Measurements from ENCODE around the gene SPAG9.

The SPAG9 gene

DNA sequence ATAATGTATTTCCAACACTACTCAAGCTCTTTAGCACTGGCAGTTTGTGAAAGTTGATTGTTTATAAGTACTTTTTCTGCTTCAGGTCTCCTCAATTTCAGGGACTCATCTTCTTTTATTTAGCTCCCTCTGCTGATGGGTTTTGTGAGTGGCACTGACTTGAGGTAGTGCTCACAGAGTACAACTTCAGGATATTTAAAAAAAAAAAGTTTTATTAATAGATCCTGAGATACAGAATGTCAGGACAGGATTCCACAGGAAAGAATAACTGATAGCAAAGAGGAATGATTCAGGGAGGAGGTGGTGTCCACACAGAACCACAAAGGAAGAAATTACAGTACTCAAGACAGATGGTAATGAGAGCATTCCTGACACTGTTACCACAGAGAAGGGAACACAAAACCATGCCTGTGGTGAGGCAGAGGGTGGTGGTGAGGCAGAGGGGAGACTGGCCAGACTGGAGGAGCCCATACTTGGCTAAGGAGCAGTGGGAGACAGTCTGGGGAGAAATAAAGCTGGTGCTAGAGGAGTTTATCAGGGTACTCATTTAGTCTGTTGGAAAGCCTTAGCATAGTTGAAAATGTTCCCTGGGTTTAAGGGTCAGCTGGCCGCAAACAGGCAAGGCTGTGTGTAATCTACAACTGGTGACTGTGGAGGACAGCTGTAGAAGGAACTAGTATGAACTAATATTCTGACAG lies 63.7 kb downstream of the SPAG9 start:
- H3K4me3 ChIP-seq (ENCODE audit: control insufficient read depth, low read depth, low read length) = no peak overlapping the region
- TF ChIP-seq, protein P1, sequence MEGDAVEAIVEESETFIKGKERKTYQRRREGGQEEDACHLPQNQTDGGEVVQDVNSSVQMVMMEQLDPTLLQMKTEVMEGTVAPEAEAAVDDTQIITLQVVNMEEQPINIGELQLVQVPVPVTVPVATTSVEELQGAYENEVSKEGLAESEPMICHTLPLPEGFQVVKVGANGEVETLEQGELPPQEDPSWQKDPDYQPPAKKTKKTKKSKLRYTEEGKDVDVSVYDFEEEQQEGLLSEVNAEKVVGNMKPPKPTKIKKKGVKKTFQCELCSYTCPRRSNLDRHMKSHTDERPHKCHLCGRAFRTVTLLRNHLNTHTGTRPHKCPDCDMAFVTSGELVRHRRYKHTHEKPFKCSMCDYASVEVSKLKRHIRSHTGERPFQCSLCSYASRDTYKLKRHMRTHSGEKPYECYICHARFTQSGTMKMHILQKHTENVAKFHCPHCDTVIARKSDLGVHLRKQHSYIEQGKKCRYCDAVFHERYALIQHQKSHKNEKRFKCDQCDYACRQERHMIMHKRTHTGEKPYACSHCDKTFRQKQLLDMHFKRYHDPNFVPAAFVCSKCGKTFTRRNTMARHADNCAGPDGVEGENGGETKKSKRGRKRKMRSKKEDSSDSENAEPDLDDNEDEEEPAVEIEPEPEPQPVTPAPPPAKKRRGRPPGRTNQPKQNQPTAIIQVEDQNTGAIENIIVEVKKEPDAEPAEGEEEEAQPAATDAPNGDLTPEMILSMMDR (IDR thresholded peaks at IDR 0.05; ENCODE audit: control insufficient read depth, insufficient read depth, low read depth, low read length, missing control alignments) = peak; percentile 60
- peak; percentile 94 for DNase-seq (ENCODE audit: low read depth)

DNA sequence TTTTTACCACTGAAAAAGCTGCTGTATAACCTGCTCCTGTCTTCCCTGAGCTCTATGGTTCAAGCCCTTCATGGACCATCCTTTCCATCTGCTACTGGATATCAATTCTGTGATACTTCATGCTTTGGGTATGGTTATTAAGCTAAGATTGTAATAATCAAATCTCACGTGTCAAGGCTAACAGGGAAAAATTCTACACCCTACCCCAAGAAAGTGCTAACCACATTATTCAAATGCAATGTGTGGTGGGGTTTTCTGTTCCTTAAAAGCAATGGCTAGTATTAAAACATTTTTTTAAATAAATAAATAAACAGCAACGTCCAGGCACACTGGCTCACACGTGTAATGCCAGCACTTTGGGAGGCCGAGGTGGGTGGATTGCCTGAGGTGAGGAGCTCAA lies 65.9 kb downstream of the SPAG9 start:
- no peak overlapping the region for H3K4me3 ChIP-seq (ENCODE audit: control insufficient read depth, low read depth, low read length)
- TF ChIP-seq, protein P1 (IDR thresholded peaks at IDR 0.05; ENCODE audit: control insufficient read depth, insufficient read depth, low read depth, low read length, missing control alignments) = no peak
- no peak for DNase-seq (ENCODE audit: low read depth)

DNA sequence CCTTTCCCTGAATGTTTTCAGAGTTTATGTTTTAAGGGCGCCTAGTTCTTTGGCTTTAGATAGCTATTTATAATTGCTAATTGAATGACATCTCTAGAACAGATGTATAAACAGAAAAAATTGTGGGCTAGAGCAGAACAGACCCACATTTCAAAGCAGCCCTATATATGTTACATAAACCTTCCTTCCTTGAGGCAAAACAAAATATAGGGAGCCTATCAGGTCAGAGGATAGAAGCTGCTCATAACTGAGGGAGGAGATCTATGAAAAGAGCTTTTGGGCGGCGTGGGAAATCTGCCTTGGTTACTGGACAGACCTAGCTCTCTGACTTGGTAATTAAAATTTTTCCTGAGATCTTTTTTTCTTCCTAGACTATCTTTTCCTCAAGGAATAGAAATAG lies 68.4 kb downstream of the SPAG9 start:
- no peak overlapping the region for H3K4me3 ChIP-seq (ENCODE audit: control insufficient read depth, low read depth, low read length)
- TF ChIP-seq, protein P1 (IDR thresholded peaks at IDR 0.05; ENCODE audit: control insufficient read depth, insufficient read depth, low read depth, low read length, missing control alignments) = no peak
- no peak for DNase-seq (ENCODE audit: low read depth)

DNA sequence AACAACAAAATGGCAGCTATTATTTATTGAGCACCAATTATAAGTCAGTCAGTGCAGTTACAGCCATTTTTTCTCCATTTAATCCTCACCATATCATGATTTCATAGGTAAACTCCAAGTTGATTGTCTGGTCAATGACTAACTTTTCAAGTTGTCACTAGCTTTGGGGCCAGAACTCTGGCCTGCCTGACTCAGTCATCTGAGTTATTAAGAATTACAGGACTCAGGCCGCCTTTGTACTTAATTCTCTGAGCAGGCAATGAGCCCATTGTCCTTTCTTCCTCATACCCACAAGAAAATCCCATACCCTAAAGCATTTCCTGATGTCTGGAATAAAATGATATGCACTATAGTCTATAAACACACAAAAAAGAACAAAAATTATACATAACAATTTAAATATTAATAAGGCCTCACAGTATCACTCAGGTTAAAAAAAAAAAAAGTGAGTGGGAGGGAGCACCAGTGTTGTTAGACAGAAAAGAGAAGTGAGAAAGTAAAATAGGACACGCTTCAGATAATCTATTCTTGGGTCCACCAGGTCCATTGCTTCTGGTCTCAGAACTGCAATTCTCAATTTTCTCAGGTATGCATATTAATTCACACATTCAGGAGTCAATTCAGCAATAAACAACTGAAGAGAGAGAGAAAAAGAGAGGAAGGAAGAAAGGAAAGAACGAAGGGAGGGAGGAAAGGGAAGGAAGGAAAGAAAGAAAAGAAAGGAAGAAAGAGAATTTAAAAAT lies 70.2 kb downstream of the SPAG9 start:
- no peak overlapping the region for H3K4me3 ChIP-seq (ENCODE audit: control insufficient read depth, low read depth, low read length)
- DNase-seq (ENCODE audit: low read depth) = no peak
- TF ChIP-seq, protein P1 (IDR thresholded peaks at IDR 0.05; ENCODE audit: control insufficient read depth, insufficient read depth, low read depth, low read length, missing control alignments) = no peak

DNA sequence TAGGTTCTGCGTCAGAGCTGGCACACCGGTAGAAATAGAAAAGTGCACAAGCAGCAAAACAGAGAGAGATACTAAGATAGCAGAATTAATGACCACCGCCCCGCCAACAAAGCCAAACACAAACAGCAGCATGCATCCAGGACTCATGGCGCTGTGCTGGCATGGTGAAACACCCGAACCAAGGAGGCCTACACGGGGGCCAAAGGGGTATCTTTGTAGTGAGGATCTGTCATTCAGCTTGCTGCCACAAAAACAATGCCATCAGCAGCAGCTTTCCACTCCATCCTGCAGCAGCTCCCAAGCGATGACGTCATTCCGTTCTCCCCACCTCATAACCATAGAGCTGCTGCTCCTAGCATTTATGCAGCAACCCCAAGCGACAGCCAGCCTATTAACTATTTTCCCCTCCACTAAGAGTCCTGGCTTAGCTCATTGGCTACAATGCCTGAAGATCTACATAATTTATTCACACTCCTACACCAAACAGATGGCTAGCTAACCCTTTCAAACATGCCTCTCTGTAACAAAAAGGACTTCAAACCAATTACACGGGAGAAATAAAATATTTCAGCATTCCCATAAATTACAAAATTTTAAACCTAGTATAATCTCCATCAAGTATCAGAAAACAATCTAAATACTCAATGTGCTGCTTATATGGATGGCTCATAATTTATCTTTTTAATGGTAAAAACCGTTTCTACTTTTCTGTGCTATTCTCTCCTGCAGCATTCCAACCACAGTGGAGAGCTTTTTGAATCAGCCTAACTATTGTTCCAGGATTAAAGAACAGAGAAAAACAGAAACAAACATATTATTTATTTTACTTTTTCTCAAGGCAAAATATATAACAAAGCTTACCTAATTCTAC lies 73.9 kb downstream of the SPAG9 start:
- no peak overlapping the region for H3K4me3 ChIP-seq (ENCODE audit: control insufficient read depth, low read depth, low read length)
- TF ChIP-seq, protein P1 (IDR thresholded peaks at IDR 0.05; ENCODE audit: control insufficient read depth, insufficient read depth, low read depth, low read length, missing control alignments) = no peak
- DNase-seq (ENCODE audit: low read depth) = peak; percentile 64

DNA sequence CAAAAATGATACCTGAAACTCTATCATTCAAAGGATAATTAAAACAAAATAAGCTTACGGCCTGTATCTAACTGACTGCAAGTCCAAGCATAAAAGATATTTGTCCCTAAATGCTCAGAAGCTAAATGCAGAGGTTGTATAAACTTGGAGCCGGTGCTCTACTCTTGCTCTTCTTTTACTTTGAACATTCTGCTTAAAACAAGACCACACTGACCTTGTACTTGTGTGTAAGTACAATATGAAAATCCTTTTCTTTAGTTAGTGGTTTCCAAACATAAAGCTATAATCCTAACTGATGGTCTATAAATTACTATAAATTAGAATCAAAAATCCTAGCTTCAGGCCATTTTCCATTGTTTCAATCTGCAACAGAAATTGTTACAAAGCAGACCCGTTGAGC lies 74.6 kb downstream of the SPAG9 start:
- DNase-seq (ENCODE audit: low read depth) = no peak
- TF ChIP-seq, protein P1 (IDR thresholded peaks at IDR 0.05; ENCODE audit: control insufficient read depth, insufficient read depth, low read depth, low read length, missing control alignments) = no peak
- H3K4me3 ChIP-seq (ENCODE audit: control insufficient read depth, low read depth, low read length) = no peak overlapping the region
